GM23248 (cell line): ENCODE measurements around the gene PALMD.

ENCODE experiments used
- EZH2 ChIP-seq: fragments of 200-600 bp; sonication (generic); IDR thresholded peaks from 2 replicates; pipeline ENCODE4 v1.6.1; 2018; ENCODE audit warnings: antibody characterized with exemption, mild to moderate bottlenecking; ENCODE audit not compliant: insufficient read depth, poor library complexity, severe bottlenecking
- EZH2phosphoT487 ChIP-seq: fragments of 200-600 bp; sonication (generic); IDR thresholded peaks from 2 replicates; pipeline ENCODE4 v1.6.1; 2018; ENCODE audit warnings: antibody characterized with exemption, moderate library complexity, mild to moderate bottlenecking, low read depth; ENCODE audit not compliant: insufficient read depth

DNA sequence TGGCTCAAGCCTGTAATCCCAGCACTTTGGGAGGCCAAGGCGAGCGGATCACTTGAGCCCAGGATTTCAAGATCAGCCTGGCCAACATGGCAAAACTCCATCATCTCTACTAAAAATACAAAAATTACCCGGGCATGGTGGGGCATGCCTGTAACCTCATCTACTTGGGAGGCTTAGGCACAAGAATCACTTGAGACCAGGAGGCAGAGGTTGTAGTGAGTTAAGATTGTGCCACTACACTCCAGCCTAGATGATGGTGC is 12.0 kb downstream of the PALMD start:
- TF ChIP-seq EZH2: no peak
- TF ChIP-seq EZH2phosphoT487: no peak
